Endodermal cell (in vitro differentiated cells): ENCODE results near the gene FEZ2. TPM values are rescaled to one million over a fixed set of nuclear protein-coding genes. Genes with fewer than 3 reads are reported as not detected.

Experiments used
- DNase-seq: peaks from one replicate; pipeline ENCODE4 v3.0.0-alpha.2; 2017
- H3K27ac ChIP-seq: 2 replicates; pipeline ENCODE4 v1.5.1; 2013; ENCODE audit warnings: mild to moderate bottlenecking, low read depth, low read length, moderate library complexity
- H3K27me3 ChIP-seq: 2 replicates; pipeline ENCODE4 v1.6.1; 2013; ENCODE audit warnings: mild to moderate bottlenecking, low read length, moderate library complexity; ENCODE audit not compliant: insufficient read depth, control insufficient read depth, poor library complexity, severe bottlenecking
- H3K36me3 ChIP-seq: 2 replicates; pipeline ENCODE4 v1.7.0; 2013; ENCODE audit warnings: mild to moderate bottlenecking, low read length, moderate library complexity; ENCODE audit not compliant: control insufficient read depth, insufficient read depth
- H3K4me1 ChIP-seq: one replicate; pipeline ENCODE4 v1.7.0; 2013; ENCODE audit warnings: low read length; ENCODE audit not compliant: control insufficient read depth, insufficient read depth
- H3K4me3 ChIP-seq: 2 replicates; pipeline ENCODE4 v1.5.1; 2013; ENCODE audit warnings: mild to moderate bottlenecking, low read length, moderate library complexity
- H3K9ac ChIP-seq: 2 replicates; pipeline ENCODE4 v1.6.1; 2013; ENCODE audit warnings: mild to moderate bottlenecking, low read length, moderate library complexity; ENCODE audit not compliant: poor library complexity, severe bottlenecking; ENCODE audit errors: extremely low read depth
- H3K9me3 ChIP-seq: 2 replicates; pipeline ENCODE4 v1.6.1; 2013; ENCODE audit warnings: mild to moderate bottlenecking, low read length, moderate library complexity; ENCODE audit not compliant: control insufficient read depth
- H3K27ac Mint-ChIP-seq: 2 replicates; pipeline ENCODE4 v1.8.0; 2020; ENCODE audit warnings: mixed read lengths
- H3K27me3 Mint-ChIP-seq: 2 replicates; pipeline ENCODE4 v1.8.0; 2021; ENCODE audit warnings: mild to moderate bottlenecking, mixed read lengths; ENCODE audit not compliant: insufficient read depth
- H3K36me3 Mint-ChIP-seq: 2 replicates; pipeline ENCODE4 v1.8.0; 2020; ENCODE audit warnings: low read depth, mixed read lengths
- H3K4me1 Mint-ChIP-seq: 2 replicates; pipeline ENCODE4 v1.8.0; 2020; ENCODE audit warnings: mixed read lengths
- H3K4me3 Mint-ChIP-seq: 2 replicates; pipeline ENCODE4 v1.8.0; 2020; ENCODE audit warnings: mild to moderate bottlenecking, moderate library complexity, mixed read lengths
- H3K9me3 Mint-ChIP-seq: 2 replicates; pipeline ENCODE4 v1.8.0; 2020; ENCODE audit warnings: mild to moderate bottlenecking, mixed read lengths
- WGBS, 2 experiments: methylation state at CpG; one replicate each; pipeline versions ENCODE4 v1.1.5 to v1.1.7; 2013; ENCODE audit warnings: missing lambda C conversion rate in 2 of 2, mixed read lengths in 1 of 2; ENCODE audit not compliant: insufficient coverage in 1 of 2, insufficient read length in 1 of 2; 5-methylcytosine and 5-hydroxymethylcytosine counted together
- total RNA-seq, 2 donors: library from RNA; stranded (reverse); fragmentation: NEBNext Ultra II Directional in 1 of 2; extraction: Animal tissue kit (Norgen Biotek cat#: 25700) in 1 of 2; gene quantifications; 2 replicates in 1 of 2; 3 replicates in 1 of 2; pipeline ENCODE4 v1.2.1, GENCODE V29; 2021
- TF ChIP-seq, protein P1 (sequence below): fragments of 200-600 bp; sonication (generic); conservative IDR thresholded peaks from 2 replicates; pipeline ENCODE4 v1.5.0; 2021; ENCODE audit warnings: antibody characterized with exemption, mild to moderate bottlenecking

Gene FEZ2
- total RNA-seq, 2 donors from 2014 or later: 30.0 to 37.3 TPM

DNA sequence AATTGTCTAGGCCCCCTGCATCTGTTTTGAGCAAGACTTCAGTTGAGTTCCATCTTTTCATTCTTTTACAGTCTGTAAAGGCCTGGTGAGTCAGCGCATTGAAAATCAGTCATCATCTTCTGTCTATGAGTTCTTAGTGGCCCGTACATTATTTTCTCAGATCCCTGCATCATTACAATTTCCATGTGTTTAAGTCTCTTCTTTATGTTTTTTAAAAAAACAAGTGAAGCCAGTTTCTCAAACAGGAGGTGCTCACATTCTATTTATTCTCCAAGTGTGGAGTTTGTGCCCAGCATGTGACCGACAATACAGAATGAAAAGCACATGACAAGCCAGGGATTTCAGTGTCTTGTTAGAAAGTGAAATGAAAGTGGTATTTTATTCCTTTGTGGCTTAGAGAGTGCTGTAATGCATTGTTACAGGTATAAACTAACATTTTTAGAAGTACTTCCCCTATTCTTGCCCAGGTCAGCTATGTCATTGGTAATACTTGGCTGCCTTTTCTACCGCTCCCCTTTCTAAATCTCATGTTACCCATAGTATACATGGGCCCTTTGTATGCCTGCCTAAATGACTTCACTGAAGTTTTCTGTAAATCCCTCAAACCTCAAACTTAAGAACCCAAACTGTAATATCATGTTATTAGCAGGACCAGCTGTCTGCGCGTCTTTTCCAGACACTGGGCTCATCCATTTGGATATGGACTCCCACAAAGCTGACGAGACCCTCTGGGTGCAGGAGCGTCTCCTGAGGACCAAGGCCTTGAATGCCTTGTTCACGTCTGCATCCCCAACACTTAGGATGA lies 67.6 kb downstream of the FEZ2 start:
- Mint-ChIP-seq H3K4me3 (no peak overlapping the region), H3K27me3 (no peaks in the 10 kb centered on the region), H3K27ac (no peak overlapping the region), H3K9me3 (no peaks in the 10 kb centered on the region), H3K36me3 (peaks cover 3% of the 10 kb centered on the region), H3K4me1 (peaks cover 47% of the 10 kb centered on the region)
- Histone ChIP-seq H3K9me3 (no peaks in the 10 kb centered on the region), H3K4me3 (no peak overlapping the region), H3K36me3 (peaks cover 27% of the 10 kb centered on the region), H3K27me3 (no peaks in the 10 kb centered on the region), H3K27ac (peak overlapping the region; percentile 18), H3K4me1 (peaks cover 25% of the 10 kb centered on the region), H3K9ac (no peak overlapping the region)
- 82 to 90% methylated on average over 5 to 9 of the region's 9 CpGs for WGBS, 2 experiments
- no peak for DNase-seq
- TF ChIP-seq, protein P1, sequence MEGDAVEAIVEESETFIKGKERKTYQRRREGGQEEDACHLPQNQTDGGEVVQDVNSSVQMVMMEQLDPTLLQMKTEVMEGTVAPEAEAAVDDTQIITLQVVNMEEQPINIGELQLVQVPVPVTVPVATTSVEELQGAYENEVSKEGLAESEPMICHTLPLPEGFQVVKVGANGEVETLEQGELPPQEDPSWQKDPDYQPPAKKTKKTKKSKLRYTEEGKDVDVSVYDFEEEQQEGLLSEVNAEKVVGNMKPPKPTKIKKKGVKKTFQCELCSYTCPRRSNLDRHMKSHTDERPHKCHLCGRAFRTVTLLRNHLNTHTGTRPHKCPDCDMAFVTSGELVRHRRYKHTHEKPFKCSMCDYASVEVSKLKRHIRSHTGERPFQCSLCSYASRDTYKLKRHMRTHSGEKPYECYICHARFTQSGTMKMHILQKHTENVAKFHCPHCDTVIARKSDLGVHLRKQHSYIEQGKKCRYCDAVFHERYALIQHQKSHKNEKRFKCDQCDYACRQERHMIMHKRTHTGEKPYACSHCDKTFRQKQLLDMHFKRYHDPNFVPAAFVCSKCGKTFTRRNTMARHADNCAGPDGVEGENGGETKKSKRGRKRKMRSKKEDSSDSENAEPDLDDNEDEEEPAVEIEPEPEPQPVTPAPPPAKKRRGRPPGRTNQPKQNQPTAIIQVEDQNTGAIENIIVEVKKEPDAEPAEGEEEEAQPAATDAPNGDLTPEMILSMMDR: no peak

DNA sequence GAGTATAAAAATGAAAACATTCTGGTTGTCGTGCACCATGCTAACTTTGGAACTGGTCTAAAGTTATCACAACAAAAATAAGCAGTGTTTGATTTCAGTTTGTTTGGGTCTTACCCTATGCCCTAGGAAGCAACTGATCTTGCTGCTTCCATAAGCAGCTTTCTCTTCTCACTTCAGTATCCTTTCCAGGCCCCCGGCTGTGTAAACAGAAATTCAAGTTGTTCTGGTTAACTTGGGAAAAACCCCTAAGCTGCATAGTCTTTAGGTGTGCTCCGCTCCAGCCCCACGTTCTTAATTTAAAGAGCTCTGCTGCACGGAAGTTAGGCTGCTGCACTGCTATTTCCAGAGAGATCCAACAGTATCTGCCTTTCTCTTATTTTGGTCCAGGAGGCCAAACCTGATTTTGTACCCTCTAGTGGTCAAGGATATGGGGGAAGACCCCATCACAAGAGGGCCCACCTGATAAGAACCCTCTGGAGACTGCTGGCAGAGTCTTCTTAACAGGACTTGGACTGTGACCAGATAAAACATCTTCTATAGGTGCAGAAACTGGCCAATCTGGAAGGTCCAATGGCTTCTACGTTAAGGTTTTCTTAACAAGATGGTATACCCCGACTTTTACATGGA lies 69.1 kb downstream of the FEZ2 start:
- Histone ChIP-seq H3K36me3 (peaks cover 31% of the 10 kb centered on the region), H3K4me3 (no peak overlapping the region), H3K4me1 (peaks cover 28% of the 10 kb centered on the region), H3K27ac (no peak overlapping the region), H3K9ac (no peak overlapping the region), H3K9me3 (no peaks in the 10 kb centered on the region), H3K27me3 (no peaks in the 10 kb centered on the region)
- peaks cover 3% of the 10 kb centered on the region for H3K36me3 Mint-ChIP-seq
- no peaks in the 10 kb centered on the region for H3K27me3 Mint-ChIP-seq
- WGBS, 2 experiments: 89 to 98% methylated on average over 6 to 7 of the region's 7 CpGs
- H3K27ac Mint-ChIP-seq: peak overlapping the region; percentile 15
- no peaks in the 10 kb centered on the region for H3K9me3 Mint-ChIP-seq
- no peak for DNase-seq
- TF ChIP-seq, protein P1: peak; percentile 50
- H3K4me1 Mint-ChIP-seq: peaks cover 49% of the 10 kb centered on the region
- H3K4me3 Mint-ChIP-seq: no peak overlapping the region

DNA sequence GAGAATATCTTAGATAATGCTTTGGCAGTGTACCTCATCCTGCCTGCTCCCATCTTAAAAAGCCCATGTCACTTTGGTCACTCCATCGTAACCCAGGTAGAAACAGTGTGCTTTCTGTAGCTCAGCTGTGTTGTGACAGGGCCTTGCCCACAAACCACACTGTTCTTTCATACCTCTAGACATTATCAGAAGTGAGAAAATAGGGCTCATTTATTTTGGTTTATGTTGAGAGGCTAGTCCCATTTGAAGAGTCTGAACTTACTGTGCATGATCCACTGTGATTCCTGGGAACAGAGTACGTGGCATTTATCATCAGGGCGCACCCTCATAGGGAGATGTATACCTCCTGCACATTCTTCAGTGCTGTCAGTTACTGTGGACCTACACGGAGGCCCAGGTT lies 69.7 kb downstream of the FEZ2 start:
- Histone ChIP-seq H3K27me3 (no peaks in the 10 kb centered on the region), H3K27ac (no peak overlapping the region), H3K9me3 (no peaks in the 10 kb centered on the region), H3K9ac (no peak overlapping the region), H3K4me1 (peaks cover 28% of the 10 kb centered on the region), H3K4me3 (no peak overlapping the region), H3K36me3 (peaks cover 37% of the 10 kb centered on the region)
- H3K4me3 Mint-ChIP-seq: no peak overlapping the region
- H3K27ac Mint-ChIP-seq: no peak overlapping the region
- H3K9me3 Mint-ChIP-seq: no peaks in the 10 kb centered on the region
- TF ChIP-seq, protein P1: no peak
- H3K36me3 Mint-ChIP-seq: peaks cover 9% of the 10 kb centered on the region
- H3K27me3 Mint-ChIP-seq: no peaks in the 10 kb centered on the region
- DNase-seq: no peak
- peaks cover 49% of the 10 kb centered on the region for H3K4me1 Mint-ChIP-seq
- 92 to 94% methylated on average over 3 to 4 of the region's 4 CpGs for WGBS, 2 experiments
